Caco-2 (cell line): ENCODE measurements around the gene NBR1. TPM values are rescaled to one million over a fixed set of nuclear protein-coding genes. Genes with fewer than 3 reads are reported as not detected.
"Not testable (repeated sequence)": the region's sequence is repeated elsewhere in the genome, so short reads cannot be mapped to it uniquely, and the experiment has no call there.

ENCODE experiments used
- BruUV-seq: library from RNA; stranded (reverse); fragments of 400-500 nt; replicated peaks from 2 replicates; lab custom pipeline; 2021; lab: Mats Ljungman, UMichigan
- CTCF ChIA-PET: fragments of 300-600 bp; sonication (Branson Sonifier 250); formaldehyde crosslinking; loops from one replicate; lab custom pipeline; 2022; ENCODE audit warnings: antibody characterized with exemption; lab: Charles Lee
- POLR2A ChIA-PET: fragments of 300-600 bp; sonication (Branson Sonifier 250); formaldehyde crosslinking; loops from one replicate; lab custom pipeline; 2022; ENCODE audit warnings: antibody characterized with exemption; lab: Charles Lee
- DNase-seq, 2 experiments: peaks; one replicate each; pipeline versions ENCODE4 v3.0.0 to v3.0.0-alpha.2; 2020 to 2022
- H3K27me3 ChIP-seq: replicated peaks from 2 replicates; pipeline ENCODE4 v1.6.0; 2011; ENCODE audit warnings: low read length; ENCODE audit not compliant: control insufficient read depth, insufficient read depth
- H3K36me3 ChIP-seq: 2 replicates; pipeline ENCODE4 v1.5.1; 2011; ENCODE audit warnings: low read length; ENCODE audit not compliant: control insufficient read depth, insufficient read depth
- H3K4me1 ChIP-seq: fragments of 250-450 bp; sonication (Bioruptor Pico); 2 replicates; pipeline ENCODE4 v1.5.1; 2020; ENCODE audit warnings: mild to moderate bottlenecking
- H3K4me3 ChIP-seq: 2 replicates; pipeline ENCODE4 v1.5.1; 2011; ENCODE audit warnings: low read depth, mild to moderate bottlenecking, control low read depth, low read length
- H3K9me3 ChIP-seq: fragments of 250-450 bp; sonication (Bioruptor Pico); 2 replicates; pipeline ENCODE4 v1.5.1; 2020; ENCODE audit warnings: mild to moderate bottlenecking, moderate library complexity
- H3K27ac Mint-ChIP-seq: one replicate; pipeline ENCODE4 v1.8.0; 2022; ENCODE audit warnings: mixed read lengths; ENCODE audit not compliant: unreplicated experiment
- H3K27me3 Mint-ChIP-seq: one replicate; pipeline ENCODE4 v1.8.0; 2022; ENCODE audit warnings: mixed read lengths; ENCODE audit not compliant: insufficient read depth, unreplicated experiment
- H3K36me3 Mint-ChIP-seq: one replicate; pipeline ENCODE4 v1.8.0; 2022; ENCODE audit warnings: mild to moderate bottlenecking, mixed read lengths; ENCODE audit not compliant: insufficient read depth, unreplicated experiment
- H3K4me1 Mint-ChIP-seq: one replicate; pipeline ENCODE4 v1.8.0; 2022; ENCODE audit warnings: low read depth, mixed read lengths; ENCODE audit not compliant: unreplicated experiment
- H3K4me3 Mint-ChIP-seq: one replicate; pipeline ENCODE4 v1.8.0; 2022; ENCODE audit warnings: mild to moderate bottlenecking, moderate library complexity, mixed read lengths; ENCODE audit not compliant: unreplicated experiment
- H3K9me3 Mint-ChIP-seq: one replicate; pipeline ENCODE4 v1.8.0; 2022; ENCODE audit warnings: mixed read lengths; ENCODE audit not compliant: unreplicated experiment
- intact Hi-C: fragments of 100-400 bp; cut with micrococcal nuclease; formaldehyde crosslinking; loops from one replicate; pipeline ENCODE4 v1.10.0; 2022; ENCODE audit not compliant: unreplicated experiment
- total RNA-seq: library from RNA; stranded (reverse); gene quantifications from 2 replicates; pipeline ENCODE4 v1.2.3, GENCODE V29; 2022

NBR1 gene
- total RNA-seq, 1 experiment from 2014 or later, result 53.9 TPM

- H3K4me1 ChIP-seq, CTCF ChIA-PET, DNase-seq, H3K4me1 Mint-ChIP-seq, H3K9me3 Mint-ChIP-seq, H3K4me3 Mint-ChIP-seq, BruUV-seq, H3K36me3 ChIP-seq, H3K27me3 Mint-ChIP-seq, intact Hi-C loops, H3K27ac Mint-ChIP-seq, H3K4me3 ChIP-seq, H3K36me3 Mint-ChIP-seq, H3K9me3 ChIP-seq, POLR2A ChIA-PET, H3K27me3 ChIP-seq: not testable (repeated sequence)
Measured at GRCh38 chr17:43233263-43233662, 62.2 kb downstream of the NBR1 start.

GRCh38 chr17:43233877-43234276, 62.9 kb downstream of the NBR1 start, which contains the start of gene RNU2-1:
Gene RNU2-1, minus strand, starts transcription at chr17:43233977.
- H3K4me3 ChIP-seq, DNase-seq, H3K4me3 Mint-ChIP-seq, BruUV-seq, POLR2A ChIA-PET, H3K4me1 Mint-ChIP-seq, H3K9me3 Mint-ChIP-seq, H3K27me3 Mint-ChIP-seq, H3K27ac Mint-ChIP-seq, CTCF ChIA-PET, H3K4me1 ChIP-seq, H3K9me3 ChIP-seq, H3K36me3 ChIP-seq, H3K27me3 ChIP-seq, intact Hi-C loops, H3K36me3 Mint-ChIP-seq: not testable (repeated sequence)

GRCh38 chr17:43239597-43239996, 68.6 kb downstream of the NBR1 start:
- CTCF ChIA-PET, H3K27ac Mint-ChIP-seq, H3K9me3 Mint-ChIP-seq: not testable (repeated sequence)

GRCh38 chr17:43240596-43241352, 69.8 kb downstream of the NBR1 start:
- H3K4me3 ChIP-seq, POLR2A ChIA-PET, H3K4me1 ChIP-seq, H3K36me3 Mint-ChIP-seq, H3K36me3 ChIP-seq, H3K27ac Mint-ChIP-seq, H3K9me3 ChIP-seq, H3K4me1 Mint-ChIP-seq, H3K9me3 Mint-ChIP-seq, H3K4me3 Mint-ChIP-seq, intact Hi-C loops, H3K27me3 Mint-ChIP-seq, BruUV-seq, CTCF ChIA-PET, DNase-seq, H3K27me3 ChIP-seq: not testable (repeated sequence)

More at GRCh38 chr17:43239597-43239996, 68.6 kb downstream of the NBR1 start:
- H3K4me1 Mint-ChIP-seq, DNase-seq, H3K4me3 Mint-ChIP-seq, H3K36me3 ChIP-seq, H3K9me3 ChIP-seq, BruUV-seq, H3K27me3 Mint-ChIP-seq, H3K27me3 ChIP-seq, H3K4me3 ChIP-seq, POLR2A ChIA-PET, H3K36me3 Mint-ChIP-seq, H3K4me1 ChIP-seq, intact Hi-C loops: not testable (repeated sequence)

- H3K4me3 ChIP-seq, POLR2A ChIA-PET, CTCF ChIA-PET: not testable (repeated sequence)
Measured at GRCh38 chr17:43246456-43246855, 75.4 kb downstream of the NBR1 start.

More at GRCh38 chr17:43246456-43246855, 75.4 kb downstream of the NBR1 start:
- H3K9me3 ChIP-seq, H3K36me3 ChIP-seq, H3K27me3 ChIP-seq, H3K36me3 Mint-ChIP-seq, H3K4me3 Mint-ChIP-seq, H3K4me1 Mint-ChIP-seq, H3K9me3 Mint-ChIP-seq, H3K27ac Mint-ChIP-seq, H3K27me3 Mint-ChIP-seq, intact Hi-C loops, H3K4me1 ChIP-seq: not testable (repeated sequence)
- BruUV-seq, result TSS peak; percentile 99
- peak in 1 of 2 experiments; percentile 86 for DNase-seq

Other genes with a start within 250 kb of the NBR1 start
- gene AARSD1, start 206.8 kb upstream of the NBR1 start, total RNA-seq, result 69.0 and 76.2 TPM in 2 replicates
- gene PTGES3L, start 191.1 kb upstream of the NBR1 start, total RNA-seq, result 1.1 and 1.2 TPM in 2 replicates
- gene RUNDC1, start 190.6 kb upstream of the NBR1 start, total RNA-seq, result 17.6 and 18.2 TPM in 2 replicates
- 1,565 and 1,613 TPM in 2 replicates for gene RPL27, start 172.8 kb upstream of the NBR1 start, total RNA-seq
- 9.4 and 10.2 TPM in 2 replicates for gene IFI35, start 164.4 kb upstream of the NBR1 start, total RNA-seq
- gene VAT1, start 148.8 kb upstream of the NBR1 start, total RNA-seq, result 227 and 236 TPM in 2 replicates
- 1.2 and 1.7 TPM in 2 replicates for gene RND2, start 146.0 kb upstream of the NBR1 start, total RNA-seq
- 50.8 and 51.1 TPM in 2 replicates for gene BRCA1, start 45.9 kb upstream of the NBR1 start, total RNA-seq
- gene TMEM106A, start 40.7 kb downstream of the NBR1 start, total RNA-seq, result 6.9 and 8.0 TPM in 2 replicates
- gene CCDC200, start 57.4 kb downstream of the NBR1 start, total RNA-seq, result not detected in 2 replicates
- gene RNU2-1, start 62.8 kb downstream of the NBR1 start, total RNA-seq, result 4,208 and 4,542 TPM in 2 replicates
- gene ARL4D, start 227.8 kb downstream of the NBR1 start, total RNA-seq, result 16.0 and 19.9 TPM in 2 replicates